Daoy (cell line): ENCODE measurements around the gene RAD51B. TPM values are rescaled to one million over a fixed set of nuclear protein-coding genes. Genes with fewer than 3 reads are reported as not detected.
A peak's percentile ranks its signal among the peaks of the same experiment; 100 is the strongest.

Experiments
- DNase-seq: peaks from one replicate; pipeline ENCODE4 v3.0.0-alpha.2; 2015; ENCODE audit warnings: low read depth
- total RNA-seq: library from RNA; depleted of rRNA; stranded (reverse); fragments of >200 nt; shearing (Covaris generic); gene quantifications from 2 replicates; pipeline ENCODE4 v1.2.3, GENCODE V29; 2014

RAD51B gene
- total RNA-seq, 1 experiment from 2014 or later = 15.8 TPM

DNA sequence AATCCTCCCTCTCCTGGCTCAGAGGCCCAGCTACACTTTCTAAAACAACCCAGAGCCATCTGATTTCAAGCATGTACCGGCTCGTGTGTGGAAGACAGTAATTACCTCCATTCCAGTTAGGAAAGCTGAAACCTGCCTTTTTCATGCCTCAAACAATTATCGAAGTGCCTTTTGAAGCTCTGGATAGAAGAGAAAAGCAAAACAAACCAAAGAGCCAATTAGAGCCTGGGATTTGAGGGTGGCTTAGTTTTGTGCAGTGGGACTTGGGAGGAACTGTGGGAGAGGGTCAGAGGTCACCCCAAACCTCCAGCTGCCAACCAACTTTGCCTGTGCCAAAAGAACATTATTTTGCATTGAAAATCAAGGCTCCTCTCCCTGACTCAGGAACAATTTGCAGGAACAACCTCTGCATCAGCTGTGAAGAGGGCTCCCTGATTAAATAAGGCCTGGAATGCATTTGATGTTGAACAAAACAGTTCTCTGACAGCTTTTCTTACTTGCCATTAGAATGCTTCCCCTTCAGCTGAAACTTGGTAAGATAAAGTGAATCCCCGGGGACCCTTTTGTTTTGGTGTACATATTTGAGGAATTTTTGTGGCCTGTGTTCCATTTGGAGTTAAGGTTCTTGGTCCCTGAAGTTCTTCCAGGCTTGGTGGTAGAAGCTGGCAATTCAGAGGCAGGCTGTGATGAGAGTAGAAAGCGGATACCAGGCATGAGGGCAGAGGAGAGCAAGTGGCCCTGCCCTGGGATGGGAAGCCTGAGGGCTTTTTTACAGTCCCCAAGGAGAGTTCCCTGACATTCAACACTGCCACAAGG, 703.1 kb downstream of the RAD51B start:
- no peak for DNase-seq

DNA sequence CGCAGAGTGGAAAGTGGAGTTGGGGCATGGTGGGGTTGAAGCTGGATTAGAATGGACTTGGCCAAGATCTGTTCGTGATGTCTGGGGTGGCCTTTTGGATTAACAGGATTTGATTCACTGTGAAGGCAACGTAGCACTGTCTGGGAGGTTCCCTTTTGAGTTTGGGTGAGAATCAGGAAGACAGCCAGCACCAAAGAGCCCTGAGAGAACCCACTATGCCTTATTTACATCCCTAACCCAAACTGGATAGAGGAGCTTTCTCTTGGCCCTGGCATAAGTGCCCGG, 703.7 kb downstream of the RAD51B start:
- DNase-seq = no peak

DNA sequence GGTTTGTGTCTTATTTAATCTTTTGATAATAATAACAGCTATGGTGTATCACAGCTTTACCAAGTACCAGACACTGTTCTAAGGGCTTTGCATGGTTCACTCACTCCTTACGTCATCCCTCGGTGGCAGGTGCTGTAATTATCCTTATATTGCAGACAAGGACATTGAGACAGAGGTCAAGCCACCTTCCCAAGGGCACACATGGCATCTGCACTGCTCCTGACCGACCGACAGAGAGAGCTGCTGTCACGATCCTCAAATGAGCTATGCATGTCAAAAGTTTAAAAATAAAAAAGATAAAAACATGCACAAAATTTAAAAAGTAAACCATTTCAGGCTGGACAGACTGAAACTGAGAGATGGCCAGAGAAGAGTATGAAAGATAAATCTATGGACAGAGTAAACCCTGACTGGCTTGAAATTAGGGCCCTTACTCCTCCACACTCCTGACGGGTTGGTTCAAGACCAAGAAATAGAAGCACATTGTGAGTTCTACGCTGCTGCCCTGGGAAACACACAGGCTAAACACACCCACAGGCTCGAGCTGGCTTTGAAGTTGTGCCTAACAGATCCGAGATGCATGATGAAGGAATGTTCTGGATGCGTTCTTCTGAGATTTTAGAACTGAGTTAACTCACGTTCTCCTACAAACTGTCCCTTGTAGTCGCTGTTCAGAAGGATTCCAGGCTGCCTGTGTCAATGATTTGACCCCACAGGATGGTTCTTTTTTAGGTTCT, 704.6 kb downstream of the RAD51B start:
- no peak for DNase-seq

DNA sequence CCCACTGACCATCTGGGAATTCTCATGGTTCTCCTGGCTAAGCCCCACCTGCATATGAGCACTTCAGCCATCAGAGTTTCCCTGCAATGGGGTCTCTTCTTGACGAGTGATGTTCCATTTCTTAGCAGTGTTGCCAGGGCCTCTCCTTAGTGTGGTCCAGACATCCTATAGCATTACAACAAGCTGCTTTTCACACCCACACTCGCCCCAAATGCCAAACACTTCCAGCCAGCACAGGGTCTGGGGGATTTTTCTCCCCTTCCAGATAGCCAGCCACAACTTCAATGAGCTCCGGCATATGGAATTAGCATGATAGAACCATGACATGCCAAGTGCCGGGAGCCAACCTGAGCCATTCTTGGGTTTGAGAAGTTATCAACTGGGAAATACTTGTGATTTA, 705.9 kb downstream of the RAD51B start:
- no peak for DNase-seq

DNA sequence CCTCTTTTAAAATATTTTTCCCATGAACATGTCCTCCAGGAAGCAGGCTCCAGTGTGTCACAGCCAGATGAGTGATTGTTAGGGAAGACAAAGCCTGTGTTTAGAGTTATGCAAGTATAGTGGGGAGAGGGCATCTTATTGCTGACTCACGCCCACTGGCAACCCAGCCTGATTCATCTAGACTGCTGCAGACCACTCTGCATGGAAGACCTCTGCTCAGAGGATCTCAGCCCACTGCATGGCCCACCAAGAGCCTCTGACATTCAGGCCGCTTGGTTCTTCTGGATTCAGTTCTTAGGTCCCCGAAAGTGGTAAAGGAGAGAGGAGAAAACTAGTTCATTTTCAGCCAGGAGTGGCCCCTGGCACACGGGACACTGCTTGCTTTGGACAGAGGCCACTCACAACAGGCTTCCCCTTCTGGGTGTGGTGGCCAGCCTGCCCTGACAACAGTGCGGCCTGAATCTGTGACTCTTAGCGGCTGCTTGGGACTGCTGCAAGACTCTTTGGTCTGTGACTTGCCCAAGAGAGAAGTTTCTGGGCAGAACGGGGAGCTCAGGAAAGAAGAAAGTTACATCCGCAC, 707.0 kb downstream of the RAD51B start:
- DNase-seq = peak; percentile 76

DNA sequence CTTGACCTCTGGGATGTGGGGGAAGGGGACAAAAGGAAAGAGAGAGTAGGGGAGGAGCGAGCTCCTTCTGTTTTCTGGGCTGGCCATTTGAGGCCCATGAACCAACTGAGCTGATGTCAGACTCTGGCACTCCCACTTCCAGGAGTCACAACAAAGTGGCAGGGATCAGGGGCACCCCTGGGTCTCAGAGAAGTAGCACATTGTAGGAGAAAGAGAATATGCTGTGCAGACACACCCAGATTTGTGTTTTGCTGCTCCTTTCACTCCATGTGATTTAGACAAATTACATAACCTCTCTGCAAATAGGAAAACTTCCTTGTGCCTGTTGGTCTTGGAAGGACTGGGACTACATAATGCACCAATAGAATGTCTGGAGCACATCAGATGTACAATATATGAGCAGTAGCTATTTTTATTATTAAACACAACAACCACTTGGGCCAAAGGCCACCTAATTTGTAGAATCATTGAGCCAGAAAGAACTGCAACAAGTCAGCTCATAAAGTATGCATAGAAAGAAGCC, 707.8 kb downstream of the RAD51B start:
- peak; percentile 39 for DNase-seq

DNA sequence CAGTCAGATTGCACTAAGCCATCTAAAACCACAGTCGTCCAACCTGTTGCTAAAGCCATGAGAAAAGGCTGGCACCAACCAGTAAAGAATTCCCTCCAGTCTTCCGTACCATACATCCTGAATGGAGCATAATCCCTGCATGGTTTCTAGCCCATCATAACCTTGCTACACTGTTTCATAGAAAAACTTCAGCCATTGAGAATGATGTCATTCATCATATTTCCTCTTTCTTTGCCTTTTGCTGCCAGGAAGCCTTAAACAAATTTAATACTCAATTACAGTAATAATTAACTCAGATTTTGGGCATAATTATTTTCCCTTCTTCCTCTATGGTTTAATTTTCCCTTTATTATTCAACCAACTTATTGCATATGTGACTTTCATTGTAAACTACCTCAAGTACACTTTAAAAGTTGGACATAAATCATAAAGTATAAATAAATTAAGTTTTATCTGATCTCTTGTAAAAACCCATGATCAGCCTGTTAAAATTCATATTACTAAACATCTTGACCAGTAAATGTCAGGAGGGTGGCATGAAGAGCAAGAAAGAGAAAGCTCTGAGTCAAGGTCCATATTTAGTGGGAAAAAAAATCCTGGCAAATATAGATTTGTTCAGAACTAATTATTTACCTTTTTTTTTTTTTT, 708.6 kb downstream of the RAD51B start:
- DNase-seq = no peak

DNA sequence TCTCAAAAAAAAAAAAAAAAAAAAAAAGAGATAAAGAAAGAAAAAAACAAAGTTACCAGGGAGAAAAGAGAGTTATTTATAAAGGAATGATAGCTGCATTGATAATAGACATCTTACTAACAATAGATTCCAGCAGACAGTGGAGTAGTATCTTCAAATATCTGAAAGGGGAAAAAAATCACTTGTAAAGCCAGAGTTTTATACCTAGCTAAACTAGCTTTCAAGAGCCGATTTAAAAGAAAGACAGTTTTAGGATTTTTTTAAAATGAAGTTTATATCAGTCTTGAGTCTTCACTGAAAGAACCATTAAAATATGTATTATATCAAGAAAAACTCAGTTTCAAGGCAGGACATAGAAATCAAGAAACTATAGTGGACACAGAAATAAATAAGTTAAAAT, 710.9 kb downstream of the RAD51B start:
- DNase-seq = no peak

DNA sequence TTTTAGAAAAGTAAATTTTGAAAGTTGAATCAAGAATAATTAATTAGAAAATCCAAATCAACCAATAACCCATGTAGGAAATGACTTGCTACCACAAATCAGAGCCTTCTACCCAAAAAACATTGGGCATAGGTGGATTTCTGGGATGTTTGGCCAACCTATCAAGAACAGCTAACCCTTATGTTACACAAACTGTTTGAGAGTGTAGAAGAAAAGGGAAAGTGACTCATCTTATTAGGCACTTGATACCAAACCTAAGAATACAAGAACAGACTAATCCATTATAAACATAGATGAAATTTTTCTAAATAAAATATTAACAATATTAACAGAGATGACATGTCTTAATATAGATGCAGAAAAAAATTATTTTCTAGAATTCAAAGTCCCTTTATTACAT, 712.9 kb downstream of the RAD51B start:
- no peak for DNase-seq

DNA sequence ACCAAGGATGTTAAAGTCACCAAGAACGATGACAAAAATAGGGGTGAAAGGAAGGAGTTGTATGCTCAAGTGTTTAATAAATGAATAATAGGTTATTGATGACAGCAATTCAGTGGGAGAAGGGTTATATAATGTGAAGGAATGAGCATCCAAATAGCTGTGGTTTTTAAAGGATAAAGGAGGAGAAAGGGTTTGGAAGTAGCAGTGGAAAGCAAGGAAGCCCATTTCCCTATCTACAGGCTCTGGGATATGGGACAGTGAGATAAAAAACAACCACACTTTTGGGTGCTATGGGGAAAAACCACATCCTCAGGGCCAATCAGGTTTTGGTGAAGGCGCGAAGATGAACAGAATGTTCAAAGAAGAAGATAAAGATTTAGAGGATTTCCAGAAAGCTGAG, 714.7 kb downstream of the RAD51B start:
- no peak for DNase-seq

DNA sequence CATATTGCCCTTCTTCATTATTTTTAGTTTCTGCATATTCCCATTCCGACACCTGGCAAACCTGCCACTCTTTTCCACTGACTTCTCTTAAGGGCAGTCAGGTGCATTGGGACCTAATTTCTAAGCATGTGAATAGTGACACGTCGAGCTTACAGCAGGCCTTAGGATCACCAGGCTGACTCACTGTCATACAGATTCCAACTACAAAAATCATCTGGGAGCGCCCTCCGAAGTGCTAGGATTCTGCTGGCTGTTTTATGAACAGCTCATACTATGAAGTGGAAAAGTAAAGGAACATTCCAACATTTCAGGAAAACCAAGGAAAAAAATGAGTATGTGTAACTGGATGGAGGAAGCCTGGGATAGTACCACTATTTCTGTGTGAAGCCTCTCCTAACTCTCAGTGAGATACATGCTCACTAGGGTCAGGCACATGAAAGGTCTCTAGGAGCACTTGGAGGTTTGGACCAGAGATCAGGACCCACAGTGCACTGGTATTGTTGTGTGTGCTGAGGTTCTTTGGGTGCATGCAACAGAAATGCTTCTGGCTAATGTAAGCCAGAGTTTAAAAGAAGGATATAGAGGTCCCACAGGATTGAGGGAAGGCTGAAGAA, 715.9 kb downstream of the RAD51B start:
- peak; percentile 69 for DNase-seq

DNA sequence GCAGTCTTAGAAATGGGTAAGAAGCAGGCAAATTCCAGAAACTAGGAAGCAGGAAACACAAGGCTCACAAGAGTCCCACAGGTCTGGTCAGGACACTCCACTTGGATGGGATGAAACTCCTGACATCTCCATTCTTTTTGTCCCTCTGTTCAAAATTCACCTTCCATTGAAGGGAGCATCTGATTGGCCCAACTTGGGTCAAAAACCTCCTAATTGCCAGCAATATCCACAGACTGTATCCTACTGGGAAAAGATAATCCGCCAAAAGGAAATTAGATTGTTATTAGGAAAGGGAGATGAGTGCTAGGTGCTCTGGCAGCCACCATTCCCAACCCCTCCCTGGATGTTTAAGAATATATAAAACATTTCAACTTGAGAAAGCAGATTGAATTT, 716.4 kb downstream of the RAD51B start:
- DNase-seq = no peak

DNA sequence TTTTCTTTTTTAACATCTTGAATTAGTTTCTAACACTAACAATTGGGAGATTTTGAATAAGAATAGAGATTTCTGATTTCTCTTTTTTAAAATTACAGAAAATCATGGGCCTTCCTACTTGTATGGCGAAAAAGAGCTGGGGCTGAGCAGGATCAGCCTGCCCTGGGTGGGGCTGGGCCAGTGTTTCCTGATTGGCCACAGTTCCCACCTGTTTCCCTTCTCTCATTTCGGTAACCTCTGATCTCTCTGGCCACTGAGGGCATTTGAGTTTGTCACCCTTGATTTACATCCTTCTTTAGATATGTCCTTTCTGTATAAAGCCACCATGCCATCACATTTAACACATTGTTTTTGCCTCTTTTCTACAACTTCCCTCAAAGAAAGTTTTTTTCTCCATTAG, 719.1 kb downstream of the RAD51B start:
- no peak for DNase-seq

DNA sequence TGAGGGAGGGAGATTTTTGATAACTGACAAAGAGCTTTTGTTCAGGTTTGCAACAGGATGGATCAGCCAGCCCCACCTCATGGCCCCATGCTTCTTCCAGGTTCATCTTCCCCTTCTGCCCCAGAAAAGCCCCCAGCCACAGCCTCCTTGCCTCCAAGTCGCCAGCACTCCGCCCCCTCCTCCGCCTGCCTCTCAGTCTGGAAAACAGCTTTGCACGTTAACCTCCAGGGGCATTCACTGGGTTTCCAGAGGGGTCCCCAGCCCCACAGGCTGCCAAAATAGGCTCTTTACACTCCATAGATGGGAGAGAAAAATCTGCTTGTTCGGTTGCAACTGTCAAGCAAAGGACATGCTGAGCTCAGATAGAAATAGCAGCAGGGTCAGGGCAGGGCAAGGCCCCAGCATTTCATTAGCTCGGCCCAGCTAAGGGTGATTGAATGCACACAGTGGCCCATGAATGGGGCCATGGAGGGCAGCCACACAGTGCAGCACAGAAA, 719.7 kb downstream of the RAD51B start:
- DNase-seq = no peak

DNA sequence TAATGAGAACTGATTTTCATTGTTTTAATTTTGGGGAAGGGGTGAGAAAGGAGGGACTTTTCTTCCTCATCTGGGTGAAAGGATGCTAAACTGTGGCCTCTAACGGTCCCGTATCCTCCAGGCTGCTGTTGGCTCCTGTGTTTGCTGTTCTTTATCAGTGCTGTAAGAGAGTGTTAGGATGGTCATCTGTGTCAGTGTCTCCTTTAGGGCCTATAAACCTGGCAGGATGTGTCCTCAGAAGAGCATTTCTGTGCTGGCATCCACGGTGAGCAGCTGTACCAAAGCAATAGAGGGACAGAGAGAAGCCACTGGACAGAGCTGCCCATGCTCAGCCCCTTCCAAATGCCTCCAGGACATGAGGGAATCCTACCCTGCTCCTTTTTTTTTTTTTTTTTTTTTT, 720.2 kb downstream of the RAD51B start:
- DNase-seq = no peak

DNA sequence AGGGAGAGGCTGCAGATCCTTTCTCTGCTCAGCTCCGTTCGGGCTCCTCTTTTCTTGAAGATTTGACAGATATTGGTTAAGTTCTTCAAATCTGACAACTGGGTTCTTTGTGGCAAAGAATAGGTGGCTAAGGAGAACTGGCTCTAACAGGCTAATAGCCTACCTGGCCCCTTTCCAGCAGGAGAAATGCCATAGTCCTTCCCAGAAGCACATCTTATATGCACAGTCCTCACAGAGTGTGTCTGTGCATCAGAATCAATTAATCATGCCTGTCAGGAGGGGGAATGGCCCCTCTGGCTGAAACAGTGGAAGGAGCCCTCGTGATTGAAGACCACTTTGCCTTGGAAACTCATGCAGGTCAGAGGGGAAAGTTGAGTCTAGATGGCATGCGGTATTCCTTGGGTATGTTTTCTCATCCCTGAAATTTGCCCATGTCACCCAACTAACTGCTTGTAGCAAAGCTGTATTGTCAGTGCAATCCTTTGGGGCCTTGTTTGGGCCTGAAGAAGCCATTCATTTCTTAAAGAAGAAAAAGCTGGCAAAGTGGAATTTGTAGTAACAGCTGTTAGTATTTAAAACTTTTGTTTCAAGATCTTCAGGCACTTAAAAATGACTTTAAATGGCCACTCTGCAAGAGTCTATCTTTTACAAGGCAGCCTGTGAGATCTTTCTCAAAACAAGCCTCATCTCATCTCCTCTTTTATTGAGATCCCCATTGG, 721.8 kb downstream of the RAD51B start:
- DNase-seq = no peak

DNA sequence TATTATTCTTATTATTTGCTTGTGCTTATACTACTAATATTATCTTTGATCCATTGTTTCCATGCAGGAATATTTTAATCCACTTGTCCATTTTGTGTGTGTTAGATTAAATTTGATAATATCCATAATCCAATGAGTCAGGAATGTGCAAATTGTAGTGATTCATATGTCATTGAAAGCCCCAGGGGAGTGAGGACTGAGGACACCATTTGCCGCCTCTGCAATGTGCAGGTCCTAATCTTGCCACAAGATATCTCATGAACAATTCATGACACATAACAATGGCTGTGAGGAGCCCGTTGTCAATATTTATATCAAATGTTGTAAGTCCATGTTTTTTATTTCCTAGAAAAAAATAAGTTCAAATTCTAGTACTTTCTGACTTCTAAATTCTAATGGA, 722.8 kb downstream of the RAD51B start:
- DNase-seq = no peak

DNA sequence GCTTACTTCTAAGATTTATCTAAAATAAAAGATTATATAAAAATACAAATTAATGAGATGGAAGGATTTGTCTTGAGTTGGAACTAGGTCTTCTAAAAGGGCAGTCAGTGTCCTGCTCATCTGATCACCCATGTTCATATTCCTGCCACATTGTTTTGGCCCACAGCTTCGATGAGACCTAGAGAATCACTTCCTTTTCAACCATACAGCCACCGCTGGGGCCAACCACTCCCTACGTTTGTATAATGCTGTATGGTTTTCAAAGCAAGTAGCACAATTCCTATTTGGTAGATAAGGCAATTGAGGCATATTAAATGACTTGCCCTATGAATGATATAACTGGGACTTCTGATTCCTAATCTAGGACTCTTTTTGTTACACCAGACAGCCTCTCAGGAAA, 723.9 kb downstream of the RAD51B start:
- DNase-seq = no peak

DNA sequence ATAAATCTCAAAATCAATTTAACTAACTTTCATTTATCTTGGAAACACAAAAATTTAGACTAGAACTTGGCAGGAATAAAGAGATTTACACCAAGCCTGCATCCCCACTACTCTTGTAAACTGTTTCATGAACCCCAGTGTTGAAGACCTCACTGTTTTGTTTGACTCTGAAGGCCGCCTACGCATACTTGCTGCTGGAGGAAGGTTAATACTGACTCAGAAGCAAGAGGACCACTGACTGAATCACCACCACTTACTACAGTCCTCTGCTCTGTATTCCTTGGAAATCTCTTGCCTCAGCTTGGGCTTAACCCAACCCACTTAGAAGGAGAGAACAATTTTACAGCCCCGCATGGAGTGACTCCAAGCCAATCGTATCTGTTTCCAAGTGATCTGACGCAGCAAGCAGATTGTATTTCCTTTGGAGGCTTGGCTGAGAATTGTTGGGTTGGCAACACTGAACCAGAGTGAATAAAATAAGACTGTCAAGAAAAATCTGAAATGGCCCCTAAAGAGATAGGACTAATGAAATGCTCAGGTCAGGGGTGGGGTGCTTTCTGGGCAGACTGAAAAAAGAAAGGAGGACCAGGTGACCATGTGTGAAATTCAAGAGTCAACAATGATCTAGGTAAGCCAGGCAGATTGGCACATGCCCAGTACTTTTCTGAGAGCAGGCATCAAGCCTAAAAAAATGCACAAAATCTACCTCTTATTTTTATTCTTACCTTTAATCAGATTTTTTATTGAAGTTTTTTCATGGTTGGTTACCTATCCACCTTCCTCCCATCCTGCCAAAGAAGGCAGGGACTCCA, 724.7 kb downstream of the RAD51B start:
- peak; percentile 94 for DNase-seq

DNA sequence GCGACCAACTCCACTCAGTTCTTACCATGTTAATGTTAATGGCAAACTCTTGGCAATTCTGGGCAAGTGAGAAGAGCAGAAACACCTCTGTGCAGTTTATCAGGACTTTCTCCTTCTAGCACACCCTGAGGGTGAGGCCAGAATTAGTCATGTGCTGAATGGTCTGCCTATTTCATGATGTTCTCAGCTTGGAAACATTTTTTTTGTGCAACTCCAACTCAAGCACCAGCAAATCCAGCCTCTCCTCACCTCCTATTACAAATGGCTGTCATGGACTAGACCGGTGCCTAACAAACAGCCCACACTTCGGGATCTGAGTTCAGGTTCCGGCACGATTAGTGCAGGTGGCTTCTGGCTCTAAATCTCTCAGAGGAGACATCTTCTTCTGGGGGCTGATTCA, 727.3 kb downstream of the RAD51B start:
- peak; percentile 63 for DNase-seq
